Right atrium auricular region (tissue), 2 donors: Measurements from ENCODE around the gene SSR3. TPM values are rescaled to one million over a fixed set of nuclear protein-coding genes. Genes with fewer than 3 reads are reported as not detected.
A peak's percentile ranks its signal among the peaks of the same experiment; 100 is the strongest.

Experiments
- DNase-seq: peaks from one replicate; pipeline ENCODE4 v3.0.0-alpha.2; 2019; ENCODE audit warnings: low spot score
- H3K27ac ChIP-seq, 2 donors: fragments of 200-600 bp; sonication (generic); 1 replicate in 1 of 2; 2 replicates in 1 of 2; pipeline ENCODE4 v1.5.1; 2016 to 2019
- H3K27me3 ChIP-seq, 2 donors: fragments of 200-600 bp; sonication (generic); one replicate each; pipeline versions ENCODE4 v1.5.1 to v1.6.0; 2017 to 2019
- H3K36me3 ChIP-seq: fragments of 200-600 bp; sonication (generic); one replicate; pipeline ENCODE4 v1.5.1; 2016
- H3K4me1 ChIP-seq, 2 donors: fragments of 200-600 bp; sonication (generic); one replicate each; pipeline versions ENCODE4 v1.5.1 to v1.6.0; 2017 to 2019
- H3K4me3 ChIP-seq, 2 donors: fragments of 200-600 bp; sonication (generic); 1 replicate in 1 of 2; 2 replicates in 1 of 2; pipeline ENCODE4 v1.5.1; 2017 to 2019; ENCODE audit warnings: mild to moderate bottlenecking in 1 of 2, moderate library complexity in 1 of 2
- H3K9me3 ChIP-seq, 2 donors: fragments of 200-600 bp; sonication (generic); one replicate each; pipeline ENCODE4 v1.5.1; 2019
- total RNA-seq, 2 donors: library from RNA; depleted of rRNA; stranded (reverse); fragments of >200 nt; gene quantifications; one replicate each; pipeline ENCODE4 v1.1.0, GENCODE V29; 2016
- TF ChIP-seq, protein P1 (sequence below), 2 donors: fragments of 200-600 bp; sonication (generic); IDR thresholded peaks; one replicate each; pipeline ENCODE4 v1.5.1; 2019; ENCODE audit warnings: antibody characterized with exemption in 2 of 2

SSR3 gene
- total RNA-seq, 2 donors from 2014 or later, result 109 TPM

DNA sequence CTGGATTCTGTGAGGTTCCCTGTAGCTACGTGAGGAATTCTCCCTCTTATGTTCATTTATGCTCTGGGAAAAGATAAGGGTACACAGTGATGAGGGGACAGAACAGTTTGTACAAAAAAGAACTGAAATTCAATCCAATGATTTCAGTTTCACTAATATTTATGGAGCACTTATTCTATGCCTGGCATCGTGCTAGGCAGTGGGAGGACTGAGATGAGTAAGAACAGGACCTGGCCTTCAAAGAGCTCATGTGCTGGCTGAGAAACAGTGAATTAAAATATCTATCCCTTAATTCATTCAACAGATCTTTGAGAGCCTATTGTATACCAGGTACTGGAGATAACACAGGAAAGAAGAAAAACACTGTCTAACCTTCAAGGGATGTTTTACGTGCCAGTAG is 22.2 kb downstream of the SSR3 start:
- no peaks in the 10 kb centered on the region for H3K9me3 ChIP-seq
- peaks cover 0 to 30% of the 10 kb centered on the region in 2 donors for H3K4me1 ChIP-seq
- no peak for DNase-seq
- no peak overlapping the region for H3K4me3 ChIP-seq
- peak overlapping the region in 1 of 2 donors; percentile 26 for H3K27ac ChIP-seq
- H3K27me3 ChIP-seq, result no peaks in the 10 kb centered on the region
- TF ChIP-seq, protein P1, sequence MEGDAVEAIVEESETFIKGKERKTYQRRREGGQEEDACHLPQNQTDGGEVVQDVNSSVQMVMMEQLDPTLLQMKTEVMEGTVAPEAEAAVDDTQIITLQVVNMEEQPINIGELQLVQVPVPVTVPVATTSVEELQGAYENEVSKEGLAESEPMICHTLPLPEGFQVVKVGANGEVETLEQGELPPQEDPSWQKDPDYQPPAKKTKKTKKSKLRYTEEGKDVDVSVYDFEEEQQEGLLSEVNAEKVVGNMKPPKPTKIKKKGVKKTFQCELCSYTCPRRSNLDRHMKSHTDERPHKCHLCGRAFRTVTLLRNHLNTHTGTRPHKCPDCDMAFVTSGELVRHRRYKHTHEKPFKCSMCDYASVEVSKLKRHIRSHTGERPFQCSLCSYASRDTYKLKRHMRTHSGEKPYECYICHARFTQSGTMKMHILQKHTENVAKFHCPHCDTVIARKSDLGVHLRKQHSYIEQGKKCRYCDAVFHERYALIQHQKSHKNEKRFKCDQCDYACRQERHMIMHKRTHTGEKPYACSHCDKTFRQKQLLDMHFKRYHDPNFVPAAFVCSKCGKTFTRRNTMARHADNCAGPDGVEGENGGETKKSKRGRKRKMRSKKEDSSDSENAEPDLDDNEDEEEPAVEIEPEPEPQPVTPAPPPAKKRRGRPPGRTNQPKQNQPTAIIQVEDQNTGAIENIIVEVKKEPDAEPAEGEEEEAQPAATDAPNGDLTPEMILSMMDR (IDR thresholded peaks at IDR 0.05), result no peak
- H3K36me3 ChIP-seq, result no peaks in the 10 kb centered on the region

DNA sequence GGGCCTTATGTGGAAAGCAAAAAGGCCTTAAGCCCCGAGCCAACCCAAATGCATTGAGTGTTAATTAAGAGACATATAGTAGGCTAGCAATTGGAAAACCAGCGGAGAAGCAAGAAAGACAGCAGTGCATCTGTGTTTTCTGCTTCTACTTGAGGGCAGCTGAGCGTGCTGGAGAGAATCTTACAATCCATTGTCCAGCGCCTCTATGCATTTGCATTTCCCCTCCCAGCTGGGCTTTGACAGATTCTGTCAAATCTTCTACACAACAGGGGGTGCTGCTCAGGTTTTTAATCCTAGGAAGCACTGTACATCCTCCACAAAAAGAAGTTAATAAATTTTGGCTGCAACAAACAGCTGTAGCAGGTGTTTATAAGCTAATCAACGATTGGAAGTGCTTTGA is 23.9 kb downstream of the SSR3 start:
- no peak overlapping the region for H3K4me3 ChIP-seq
- no peaks in the 10 kb centered on the region for H3K27me3 ChIP-seq
- H3K27ac ChIP-seq, result no peak overlapping the region
- no peaks in the 10 kb centered on the region for H3K36me3 ChIP-seq
- DNase-seq, result no peak
- TF ChIP-seq, protein P1 (IDR thresholded peaks at IDR 0.05), result no peak
- peaks cover 0 to 29% of the 10 kb centered on the region in 2 donors for H3K4me1 ChIP-seq
- no peaks in the 10 kb centered on the region for H3K9me3 ChIP-seq

DNA sequence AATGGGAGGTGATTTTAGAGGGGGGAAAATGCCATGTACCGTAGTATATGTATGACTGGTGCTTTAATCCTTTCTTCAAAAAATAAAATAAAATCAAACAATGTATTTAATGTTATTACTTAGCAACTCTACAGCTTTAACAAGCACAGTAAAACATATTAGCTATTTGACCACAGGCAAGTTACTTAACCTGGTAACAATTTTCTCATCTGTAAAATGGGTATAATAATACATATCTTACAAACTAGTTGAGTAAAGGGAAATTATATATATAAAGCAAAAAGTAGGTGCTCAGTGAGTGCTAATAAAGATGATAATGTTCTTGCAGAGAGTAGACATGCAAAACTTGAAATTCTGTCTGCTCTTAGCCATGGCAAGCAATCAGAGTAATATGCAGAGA is 27.9 kb downstream of the SSR3 start:
- TF ChIP-seq, protein P1 (IDR thresholded peaks at IDR 0.05), result no peak
- Histone ChIP-seq H3K4me1 (no peaks in the 10 kb centered on the region), H3K4me3 (no peak overlapping the region), H3K9me3 (no peaks in the 10 kb centered on the region), H3K27ac (no peak overlapping the region), H3K36me3 (no peaks in the 10 kb centered on the region), H3K27me3 (no peaks in the 10 kb centered on the region)
- no peak for DNase-seq

DNA sequence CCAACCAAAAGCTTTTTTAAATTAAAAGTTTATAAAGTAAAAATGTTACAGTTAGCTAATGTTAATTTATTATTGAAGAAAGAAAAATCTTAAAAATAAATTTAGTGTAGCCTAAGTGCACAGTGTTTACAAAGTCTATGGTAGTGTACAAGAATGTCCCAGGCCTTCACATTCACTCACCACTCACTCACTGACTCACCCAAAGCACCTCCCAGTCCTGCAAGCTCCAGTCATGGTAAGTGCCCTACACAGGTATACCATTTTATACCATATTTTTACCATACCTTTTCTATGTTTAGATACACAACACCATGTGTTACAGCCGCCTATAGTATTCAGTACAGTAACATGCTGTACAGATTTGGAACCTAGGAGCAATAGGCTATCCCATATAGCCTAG is 29.1 kb downstream of the SSR3 start:
- Histone ChIP-seq H3K4me3 (no peak overlapping the region), H3K27me3 (no peaks in the 10 kb centered on the region), H3K36me3 (no peaks in the 10 kb centered on the region), H3K4me1 (no peaks in the 10 kb centered on the region), H3K27ac (no peak overlapping the region), H3K9me3 (no peaks in the 10 kb centered on the region)
- TF ChIP-seq, protein P1 (IDR thresholded peaks at IDR 0.05), result no peak
- DNase-seq, result no peak

DNA sequence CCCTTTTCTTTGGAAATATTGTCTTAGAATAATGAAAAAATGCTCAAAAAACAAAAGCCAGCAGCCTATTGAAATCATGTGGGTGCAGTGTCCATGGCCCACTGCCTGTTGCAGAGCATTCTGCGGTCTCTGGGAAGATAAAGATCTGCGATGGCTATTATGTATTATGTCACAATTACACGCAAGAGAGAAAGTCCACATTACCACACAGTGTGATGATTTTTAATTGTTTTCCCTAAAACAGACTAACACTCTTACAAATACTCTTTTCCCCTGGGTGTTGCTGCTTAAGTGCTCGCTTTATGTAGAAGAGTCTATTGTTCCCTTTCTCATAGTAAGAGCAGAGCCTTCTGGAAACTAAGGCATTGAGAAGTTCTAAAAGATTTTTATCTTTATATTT is 32.2 kb downstream of the SSR3 start:
- H3K4me1 ChIP-seq, result no peaks in the 10 kb centered on the region
- no peak for DNase-seq
- no peaks in the 10 kb centered on the region for H3K36me3 ChIP-seq
- no peaks in the 10 kb centered on the region for H3K27me3 ChIP-seq
- no peaks in the 10 kb centered on the region for H3K9me3 ChIP-seq
- no peak overlapping the region for H3K27ac ChIP-seq
- TF ChIP-seq, protein P1 (IDR thresholded peaks at IDR 0.05), result no peak
- no peak overlapping the region for H3K4me3 ChIP-seq

DNA sequence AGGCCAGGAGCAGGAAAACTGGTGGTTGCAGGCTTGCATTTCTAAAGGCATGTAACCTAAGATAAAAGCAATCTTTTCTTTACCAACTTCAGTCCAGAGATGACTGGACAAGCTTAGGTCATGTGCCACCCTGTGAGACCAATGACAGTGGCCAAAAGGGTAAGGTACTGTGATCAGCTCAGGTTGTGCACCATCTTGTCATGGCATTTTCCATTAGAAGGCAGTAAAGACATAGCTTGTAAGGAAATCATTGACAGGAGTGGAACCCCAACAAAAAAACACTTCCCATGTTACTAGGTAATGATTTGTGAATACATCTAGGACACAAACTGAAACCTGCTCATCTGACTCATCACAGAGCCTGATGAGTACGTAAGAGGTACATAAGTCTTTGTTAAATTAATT is 35.2 kb downstream of the SSR3 start:
- no peaks in the 10 kb centered on the region for H3K36me3 ChIP-seq
- no peaks in the 10 kb centered on the region for H3K9me3 ChIP-seq
- TF ChIP-seq, protein P1 (IDR thresholded peaks at IDR 0.05), result no peak
- no peaks in the 10 kb centered on the region for H3K4me1 ChIP-seq
- no peak overlapping the region for H3K27ac ChIP-seq
- DNase-seq, result no peak
- H3K4me3 ChIP-seq, result no peak overlapping the region
- no peaks in the 10 kb centered on the region for H3K27me3 ChIP-seq
